Measurements from ENCODE around the gene POLR2I.

DNA sequence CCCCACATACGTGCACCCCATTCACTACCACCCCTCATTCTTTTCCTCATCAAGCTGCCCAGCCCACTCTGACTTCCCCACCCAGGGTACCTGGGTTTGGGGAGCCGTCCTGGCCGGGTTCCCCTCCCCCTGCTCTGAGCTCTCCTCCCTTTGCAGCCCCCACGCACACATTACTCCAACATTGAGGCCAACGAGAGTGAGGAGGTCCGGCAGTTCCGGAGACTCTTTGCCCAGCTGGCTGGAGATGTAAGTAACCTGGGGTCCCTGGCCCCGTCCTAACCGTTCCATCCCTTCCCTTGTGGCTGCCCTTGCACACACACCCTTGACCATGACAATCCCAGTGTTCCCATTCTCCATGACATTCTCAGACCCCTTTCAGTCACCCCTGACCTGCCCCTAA, 27.8 kb upstream of the POLR2I start:
- TF ChIP-seq POLR2A (IDR thresholded peaks at IDR 0.05), result no peak
- TF ChIP-seq, protein P1, sequence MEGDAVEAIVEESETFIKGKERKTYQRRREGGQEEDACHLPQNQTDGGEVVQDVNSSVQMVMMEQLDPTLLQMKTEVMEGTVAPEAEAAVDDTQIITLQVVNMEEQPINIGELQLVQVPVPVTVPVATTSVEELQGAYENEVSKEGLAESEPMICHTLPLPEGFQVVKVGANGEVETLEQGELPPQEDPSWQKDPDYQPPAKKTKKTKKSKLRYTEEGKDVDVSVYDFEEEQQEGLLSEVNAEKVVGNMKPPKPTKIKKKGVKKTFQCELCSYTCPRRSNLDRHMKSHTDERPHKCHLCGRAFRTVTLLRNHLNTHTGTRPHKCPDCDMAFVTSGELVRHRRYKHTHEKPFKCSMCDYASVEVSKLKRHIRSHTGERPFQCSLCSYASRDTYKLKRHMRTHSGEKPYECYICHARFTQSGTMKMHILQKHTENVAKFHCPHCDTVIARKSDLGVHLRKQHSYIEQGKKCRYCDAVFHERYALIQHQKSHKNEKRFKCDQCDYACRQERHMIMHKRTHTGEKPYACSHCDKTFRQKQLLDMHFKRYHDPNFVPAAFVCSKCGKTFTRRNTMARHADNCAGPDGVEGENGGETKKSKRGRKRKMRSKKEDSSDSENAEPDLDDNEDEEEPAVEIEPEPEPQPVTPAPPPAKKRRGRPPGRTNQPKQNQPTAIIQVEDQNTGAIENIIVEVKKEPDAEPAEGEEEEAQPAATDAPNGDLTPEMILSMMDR (IDR thresholded peaks at IDR 0.05), result no peak

All from adrenal gland (tissue), 5 donors.